GM19438 (cell line): ENCODE measurements around the gene KCTD17.

ENCODE experiments used
- ATAC-seq: cut with Tn5 transposase; IDR thresholded peaks from one replicate; pipeline ENCODE4 v1.9.1; 2021; ENCODE audit warnings: low read depth; ENCODE audit not compliant: unreplicated experiment

The KCTD17 gene

DNA sequence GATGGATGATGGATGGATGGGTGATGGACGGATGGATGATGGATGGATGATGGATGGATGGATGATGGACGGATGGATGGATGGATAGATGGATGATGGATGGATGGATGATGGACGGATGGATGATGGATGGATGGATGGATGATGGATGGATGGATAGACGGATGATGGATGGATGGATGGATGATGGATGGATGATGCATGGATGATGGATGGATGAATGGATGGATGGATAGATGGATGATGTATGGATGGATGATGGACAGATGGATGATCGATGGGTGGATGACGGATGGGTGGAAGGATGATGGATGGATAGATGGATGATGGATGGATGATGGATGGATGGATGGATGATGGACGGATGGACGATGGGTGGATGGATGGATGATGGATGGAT lies 21.1 kb downstream of the KCTD17 start:
- no peak for ATAC-seq

- no peak for ATAC-seq
Observed at GRCh38 chr22:37074537-37074936, 23.0 kb downstream of the KCTD17 start.

GRCh38 chr22:37075046-37075445 lies 23.5 kb downstream of the KCTD17 start:
- no peak for ATAC-seq

DNA sequence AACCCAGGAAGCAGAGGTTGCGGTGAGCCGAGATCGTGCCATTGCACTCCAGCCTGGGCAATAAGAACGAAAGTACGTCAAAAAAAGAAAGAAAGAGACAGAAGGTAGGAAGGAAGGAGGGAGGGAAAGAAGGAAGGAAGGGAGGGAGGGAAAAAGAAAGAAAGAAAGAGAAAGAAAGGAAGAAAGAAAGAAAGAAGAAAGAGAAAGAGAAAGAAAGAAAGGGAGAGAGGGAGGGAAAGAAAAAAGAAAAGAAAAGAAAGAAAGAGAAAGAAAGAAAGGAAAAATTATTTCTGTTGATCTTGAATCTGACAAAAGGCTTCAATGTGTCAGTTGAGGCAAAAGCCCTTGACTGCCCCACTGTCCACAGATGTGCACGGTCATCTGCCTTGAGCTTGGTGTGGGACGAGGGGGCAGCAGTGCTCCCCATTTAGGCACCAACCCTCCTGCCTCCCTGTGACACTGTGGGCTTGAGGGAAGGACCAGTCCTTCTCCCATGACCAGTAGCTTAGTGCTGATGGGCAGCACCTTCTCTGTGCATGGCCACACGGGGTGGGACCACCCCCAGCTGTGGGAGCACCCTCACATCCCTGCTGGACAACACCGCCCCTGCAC lies 24.4 kb downstream of the KCTD17 start:
- ATAC-seq: no peak

DNA sequence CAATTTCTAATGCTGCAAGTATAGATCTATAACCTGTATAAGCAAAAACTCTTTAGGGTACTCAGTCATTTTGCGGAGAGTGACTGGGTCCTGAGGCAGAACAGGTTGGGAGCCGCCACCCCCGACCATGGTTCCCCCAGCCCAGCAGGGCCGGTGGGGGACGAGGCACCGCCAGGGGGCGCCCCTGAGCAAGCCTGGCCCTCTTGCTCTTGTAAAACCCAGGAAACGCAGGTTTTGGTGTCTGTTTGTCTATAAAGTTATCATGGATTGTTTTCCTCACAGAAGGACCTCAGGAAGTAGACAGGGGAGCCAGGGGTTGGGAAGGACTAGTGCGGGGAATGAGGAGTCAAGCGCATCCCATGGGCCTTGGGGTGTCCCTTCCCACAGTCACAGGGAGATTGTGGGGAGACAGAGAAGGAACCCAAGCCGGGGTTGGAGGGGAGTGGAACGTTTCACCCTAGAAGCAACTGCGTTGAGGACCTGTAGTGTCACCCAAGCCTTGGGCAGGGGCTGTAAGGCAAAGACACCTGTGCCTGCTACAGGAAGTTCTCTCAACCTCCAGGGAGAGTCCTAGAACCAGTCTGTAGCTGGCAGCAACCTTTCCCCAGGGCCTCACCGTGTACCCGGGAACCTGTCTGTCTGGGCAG lies 26.4 kb downstream of the KCTD17 start:
- ATAC-seq: no peak

GRCh38 chr22:37079158-37079557 lies 27.6 kb downstream of the KCTD17 start:
- no peak for ATAC-seq

- ATAC-seq: no peak
Observed at GRCh38 chr22:37079668-37080171, 28.2 kb downstream of the KCTD17 start.

GRCh38 chr22:37080438-37080837 lies 28.9 kb downstream of the KCTD17 start:
- ATAC-seq: no peak

DNA sequence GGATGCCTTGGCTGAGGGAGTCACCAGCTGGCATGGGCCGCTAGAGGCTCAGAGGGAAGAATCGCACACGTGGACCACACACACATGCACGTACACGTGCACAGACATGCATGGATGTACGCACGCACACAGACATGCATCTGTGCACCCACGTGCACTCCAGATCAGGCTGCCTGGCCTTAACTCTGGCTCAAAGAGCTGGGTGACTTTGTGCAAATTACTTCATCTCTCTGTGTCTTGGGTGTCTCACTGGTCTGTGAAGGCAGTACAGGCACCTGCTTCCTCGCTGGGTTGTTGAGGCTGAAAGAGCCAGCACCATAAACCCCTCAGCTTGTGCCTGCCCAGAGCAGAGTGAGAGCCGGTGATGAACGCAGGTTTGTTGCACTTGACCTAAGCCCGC lies 29.3 kb downstream of the KCTD17 start:
- ATAC-seq: no peak

DNA sequence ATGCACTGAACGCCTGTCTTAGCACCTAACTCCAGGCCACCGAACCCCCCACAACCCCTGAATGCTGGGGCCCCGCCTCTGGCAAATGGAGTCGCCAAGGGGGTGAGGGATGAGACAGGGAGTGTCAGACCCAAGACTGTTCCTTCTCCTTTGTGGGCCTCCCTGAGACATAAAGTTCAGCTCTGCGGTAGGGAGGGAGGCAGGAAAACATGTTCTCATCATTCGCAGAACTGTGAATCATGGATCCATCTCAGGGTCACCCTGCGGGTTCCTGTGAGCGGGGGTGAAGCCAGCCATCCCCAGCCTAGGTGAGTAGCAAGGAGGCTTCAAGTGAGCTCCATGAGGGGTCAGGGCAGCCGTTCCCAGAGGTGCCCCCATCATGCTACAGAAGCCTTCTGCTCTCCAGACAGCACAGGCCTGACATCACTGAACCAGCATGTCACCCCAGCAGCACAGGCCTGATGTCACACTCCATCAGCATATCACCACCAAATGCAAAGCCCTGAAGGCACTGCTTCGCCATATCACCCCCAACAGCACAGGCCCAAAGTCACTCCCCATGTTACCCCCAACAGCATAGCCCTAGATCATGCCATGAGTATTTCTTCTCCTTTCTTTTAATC lies 30.8 kb downstream of the KCTD17 start:
- no peak for ATAC-seq

GRCh38 chr22:37083914-37084313 lies 32.4 kb downstream of the KCTD17 start:
- ATAC-seq: no peak

- no peak for ATAC-seq
Observed at GRCh38 chr22:37084385-37084784, 32.8 kb downstream of the KCTD17 start.

GRCh38 chr22:37086184-37086583 lies 34.6 kb downstream of the KCTD17 start:
- ATAC-seq: no peak

DNA sequence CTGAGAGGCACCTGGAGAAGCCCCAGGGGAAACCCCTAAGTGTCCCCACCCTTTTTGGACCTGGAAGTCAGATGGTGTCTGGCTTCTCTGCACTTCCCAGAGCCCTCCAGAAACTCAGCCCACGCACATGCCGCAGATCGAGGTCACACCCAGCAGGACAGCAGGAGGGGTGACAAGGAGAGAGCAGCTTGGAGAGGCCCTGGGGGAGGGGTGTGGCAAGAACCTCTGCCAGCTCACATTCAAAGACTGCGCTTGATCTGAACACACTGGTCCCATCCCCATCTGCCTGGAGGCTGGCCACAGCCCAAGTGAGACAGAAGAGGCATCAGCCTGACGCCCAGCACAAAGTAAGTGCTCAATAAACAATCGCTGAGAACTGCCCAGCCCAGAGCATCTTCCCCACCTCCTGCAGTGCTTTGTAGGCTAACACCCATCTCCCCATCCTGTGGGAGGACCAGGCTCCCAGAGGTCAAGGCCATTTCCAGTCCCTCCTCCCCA lies 36.6 kb downstream of the KCTD17 start:
- no peak for ATAC-seq

DNA sequence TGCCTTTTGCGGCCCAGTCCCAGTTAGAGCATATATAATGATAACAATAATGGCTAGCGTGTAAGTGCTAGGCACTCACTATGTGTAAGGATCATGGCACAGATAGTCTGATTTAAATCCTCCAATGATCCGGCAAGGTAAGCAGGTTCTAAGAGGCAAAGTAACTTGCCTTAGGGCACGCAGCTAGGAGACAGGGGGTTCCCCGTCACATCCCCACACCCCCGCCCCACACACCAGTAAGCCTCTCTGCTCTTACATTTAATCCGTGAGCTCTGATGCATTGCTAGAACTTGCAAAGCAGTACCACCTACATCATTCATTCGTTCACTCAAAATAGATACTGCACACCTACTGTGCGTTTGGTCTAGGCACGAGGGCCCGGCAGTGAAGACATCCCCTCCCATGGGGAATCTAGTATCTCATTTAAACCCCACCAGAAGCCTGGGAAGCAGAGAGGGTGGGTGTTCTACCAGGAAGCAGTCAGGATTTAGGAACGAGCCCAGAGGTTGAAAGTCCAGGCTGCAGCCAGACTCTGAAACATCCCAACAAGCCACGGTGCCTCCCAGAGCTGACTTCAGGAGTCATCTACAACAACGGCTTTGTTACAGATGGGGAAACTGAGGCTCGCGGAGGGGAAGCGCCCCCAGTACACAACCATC lies 37.3 kb downstream of the KCTD17 start:
- ATAC-seq: no peak

GRCh38 chr22:37089434-37089833 lies 37.9 kb downstream of the KCTD17 start:
- ATAC-seq: no peak

- ATAC-seq: no peak
Observed at GRCh38 chr22:37090920-37091695, 39.6 kb downstream of the KCTD17 start.

GRCh38 chr22:37091994-37092393 lies 40.5 kb downstream of the KCTD17 start:
- no peak for ATAC-seq

DNA sequence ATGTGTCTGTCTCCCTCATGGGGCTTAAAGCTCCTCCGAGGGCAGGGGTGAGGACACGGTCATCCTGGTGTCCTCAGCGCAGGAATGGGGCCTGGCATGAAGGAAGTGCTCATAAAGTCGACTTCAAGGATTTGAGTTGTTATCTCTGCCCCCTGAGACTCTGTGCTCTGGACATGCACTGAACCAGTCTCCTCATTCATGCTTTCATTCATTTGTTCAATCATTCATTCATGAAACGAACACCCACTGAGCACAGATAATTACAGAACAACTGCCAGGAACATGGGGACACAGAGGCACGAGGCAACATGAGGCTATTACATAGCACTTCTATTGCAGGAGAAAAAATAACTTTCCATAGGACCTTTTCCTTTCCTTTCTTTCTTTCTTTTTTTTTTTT lies 41.5 kb downstream of the KCTD17 start:
- no peak for ATAC-seq

DNA sequence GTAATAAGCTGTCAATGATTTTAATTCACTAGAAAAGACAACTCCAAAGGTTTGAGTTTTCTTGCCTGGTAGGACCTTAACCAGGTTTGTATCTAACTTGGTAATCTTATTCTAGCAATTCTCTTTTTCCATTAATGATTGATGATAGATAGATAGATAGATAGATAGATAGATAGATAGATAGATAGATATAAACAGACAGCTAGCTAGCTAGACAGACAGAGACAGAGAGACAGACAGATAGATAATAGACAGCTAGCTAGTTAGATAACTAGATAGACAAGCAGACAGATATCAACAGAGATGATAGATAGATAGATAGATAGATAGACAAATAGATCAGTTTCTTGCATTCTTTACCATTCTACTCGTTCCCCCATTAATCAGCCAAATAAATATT lies 42.7 kb downstream of the KCTD17 start:
- ATAC-seq: no peak

- ATAC-seq: no peak
Observed at GRCh38 chr22:37095113-37095512, 43.6 kb downstream of the KCTD17 start.
